Endothelial cell of umbilical vein (primary cell): Measurements from ENCODE around the gene DIP2B.

ENCODE experiments used
- POLR2AphosphoS5 ChIP-seq: IDR thresholded peaks from 2 replicates; pipeline ENCODE4 v1.6.1; 2012; ENCODE audit warnings: low read depth, mild to moderate bottlenecking, control low read depth, low read length, moderate library complexity; ENCODE audit not compliant: insufficient read depth
- TF ChIP-seq, protein P1 (sequence below), 2 donors: IDR thresholded peaks; 1 replicate in 1 of 2; 2 replicates in 1 of 2; pipeline ENCODE4 v1.5.1; 2011; ENCODE audit warnings: low read length in 2 of 2, mild to moderate bottlenecking in 2 of 2, moderate library complexity in 2 of 2, control low read depth in 1 of 2, inconsistent platforms in 1 of 2, low read depth in 1 of 2; ENCODE audit not compliant: insufficient read depth in 1 of 2; ENCODE audit errors: extremely low read depth in 1 of 2

DNA sequence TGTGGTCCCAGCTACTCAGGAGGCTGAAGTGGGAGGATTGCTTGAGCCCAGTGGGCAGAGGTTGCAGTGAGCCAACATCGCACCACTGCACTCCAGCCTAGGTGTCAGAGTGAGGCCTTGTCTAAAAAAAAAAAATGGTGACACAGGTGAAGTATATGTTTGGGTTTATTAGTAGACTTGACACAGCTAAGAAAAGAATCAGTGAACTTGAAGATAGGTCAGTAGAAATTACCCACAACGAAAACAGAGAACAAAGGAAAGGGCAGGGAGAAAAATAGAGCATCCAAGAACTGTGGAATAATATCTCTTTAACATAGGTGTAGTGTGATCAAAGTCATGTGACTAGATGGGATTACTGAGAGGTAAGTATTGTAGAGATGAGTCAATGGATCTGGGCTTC, 282.8 kb downstream of the DIP2B start:
- TF ChIP-seq, protein P1, sequence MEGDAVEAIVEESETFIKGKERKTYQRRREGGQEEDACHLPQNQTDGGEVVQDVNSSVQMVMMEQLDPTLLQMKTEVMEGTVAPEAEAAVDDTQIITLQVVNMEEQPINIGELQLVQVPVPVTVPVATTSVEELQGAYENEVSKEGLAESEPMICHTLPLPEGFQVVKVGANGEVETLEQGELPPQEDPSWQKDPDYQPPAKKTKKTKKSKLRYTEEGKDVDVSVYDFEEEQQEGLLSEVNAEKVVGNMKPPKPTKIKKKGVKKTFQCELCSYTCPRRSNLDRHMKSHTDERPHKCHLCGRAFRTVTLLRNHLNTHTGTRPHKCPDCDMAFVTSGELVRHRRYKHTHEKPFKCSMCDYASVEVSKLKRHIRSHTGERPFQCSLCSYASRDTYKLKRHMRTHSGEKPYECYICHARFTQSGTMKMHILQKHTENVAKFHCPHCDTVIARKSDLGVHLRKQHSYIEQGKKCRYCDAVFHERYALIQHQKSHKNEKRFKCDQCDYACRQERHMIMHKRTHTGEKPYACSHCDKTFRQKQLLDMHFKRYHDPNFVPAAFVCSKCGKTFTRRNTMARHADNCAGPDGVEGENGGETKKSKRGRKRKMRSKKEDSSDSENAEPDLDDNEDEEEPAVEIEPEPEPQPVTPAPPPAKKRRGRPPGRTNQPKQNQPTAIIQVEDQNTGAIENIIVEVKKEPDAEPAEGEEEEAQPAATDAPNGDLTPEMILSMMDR (IDR thresholded peaks at IDR 0.05; ENCODE audit: extremely low read depth in 1 of 2, insufficient read depth in 1 of 2, low read depth in 1 of 2, low read length in 2 of 2) = no peak
- TF ChIP-seq POLR2AphosphoS5 = no peak
